IMR-90 (cell line): ENCODE results near the gene SATB2. TPM values are rescaled to one million over a fixed set of nuclear protein-coding genes. Genes with fewer than 3 reads are reported as not detected.

Experiments
- ATAC-seq: fragments of 200-7000 bp; cut with Tn5 transposase; 2 replicates; pipeline ENCODE4 v1.9.1; 2020; ENCODE audit warnings: low read depth, mild to moderate bottlenecking, moderate library complexity
- BruUV-seq: library from RNA; stranded (reverse); fragments of 400-500 nt; replicated peaks from 2 replicates; lab custom pipeline; 2021; lab: Mats Ljungman, UMichigan
- CTCF ChIA-PET: fragments of 300-600 bp; formaldehyde crosslinking; extraction: SDS; loops from one replicate; lab custom pipeline; 2021; ENCODE audit warnings: antibody characterized with exemption; lab: Yijun Ruan, JAX
- POLR2A ChIA-PET: fragments of 300-600 bp; sonication (Branson Sonifier 250); formaldehyde crosslinking; loops from one replicate; lab custom pipeline; 2022; ENCODE audit warnings: antibody characterized with exemption; ENCODE audit not compliant: unreplicated experiment; lab: Charles Lee
- DNase-seq: peaks from one replicate; pipeline ENCODE4 v3.0.0; 2013
- H2AFZ ChIP-seq: replicated peaks from 2 replicates; pipeline ENCODE3; 2013; ENCODE audit warnings: low read length, mild to moderate bottlenecking; ENCODE audit not compliant: poor library complexity
- H2AK5ac ChIP-seq: 2 replicates; pipeline ENCODE4 v1.6.1; 2013; ENCODE audit warnings: low read depth, low read length, inconsistent platforms
- H2AK9ac ChIP-seq: replicated peaks from 2 replicates; pipeline ENCODE3; 2013; ENCODE audit warnings: mild to moderate bottlenecking, low read depth, low read length, moderate library complexity; ENCODE audit not compliant: poor library complexity
- H2BK120ac ChIP-seq: 2 replicates; pipeline ENCODE4 v1.6.1; 2013; ENCODE audit warnings: low read depth, low read length, inconsistent platforms
- H2BK15ac ChIP-seq: 3 replicates; pipeline ENCODE4 v1.6.1; 2013; ENCODE audit warnings: low read depth, low read length, inconsistent platforms
- H2BK20ac ChIP-seq: 2 replicates; pipeline ENCODE4 v1.6.1; 2013; ENCODE audit warnings: low read depth, mild to moderate bottlenecking, inconsistent platforms, low read length, moderate library complexity
- H2BK5ac ChIP-seq: 2 replicates; pipeline ENCODE4 v1.6.1; 2013; ENCODE audit warnings: mild to moderate bottlenecking, low read depth, low read length, inconsistent platforms; ENCODE audit not compliant: poor library complexity, severe bottlenecking
- H3K14ac ChIP-seq: replicated peaks from 2 replicates; pipeline ENCODE4 v1.6.1; 2013; ENCODE audit warnings: low read depth, low read length, inconsistent platforms
- H3K18ac ChIP-seq: 2 replicates; pipeline ENCODE4 v1.6.1; 2013; ENCODE audit warnings: low read depth, low read length, control low read depth
- H3K23ac ChIP-seq: 2 replicates; pipeline ENCODE4 v1.6.1; 2013; ENCODE audit warnings: low read depth, low read length, inconsistent platforms
- H3K27ac ChIP-seq: 2 replicates; pipeline ENCODE4 v1.5.1; 2013; ENCODE audit warnings: mild to moderate bottlenecking, control low read depth, low read length; ENCODE audit not compliant: insufficient read depth
- H3K27me3 ChIP-seq: 2 replicates; pipeline ENCODE4 v1.6.1; 2013; ENCODE audit warnings: low read length; ENCODE audit not compliant: control insufficient read depth, insufficient read depth
- H3K36me3 ChIP-seq: 2 replicates; pipeline ENCODE4 v1.6.1; 2013; ENCODE audit warnings: low read length, mixed read lengths; ENCODE audit not compliant: control insufficient read depth, insufficient read depth
- H3K4ac ChIP-seq: 2 replicates; pipeline ENCODE4 v1.6.1; 2013; ENCODE audit warnings: low read depth, low read length, inconsistent platforms
- H3K4me1 ChIP-seq: 2 replicates; pipeline ENCODE4 v1.6.1; 2013; ENCODE audit warnings: low read length, mixed read lengths; ENCODE audit not compliant: control insufficient read depth, insufficient read depth
- H3K4me2 ChIP-seq: 2 replicates; pipeline ENCODE4 v1.6.1; 2013; ENCODE audit warnings: low read depth, mild to moderate bottlenecking, control low read depth, low read length, moderate library complexity
- H3K4me3 ChIP-seq: 2 replicates; pipeline ENCODE4 v1.5.1; 2013; ENCODE audit warnings: low read depth, mild to moderate bottlenecking, control low read depth, low read length, moderate library complexity; ENCODE audit not compliant: insufficient read depth
- H3K56ac ChIP-seq: 2 replicates; pipeline ENCODE4 v1.6.1; 2013; ENCODE audit warnings: low read length, inconsistent platforms; ENCODE audit not compliant: insufficient read depth; ENCODE audit errors: extremely low read depth
- H3K79me1 ChIP-seq, 2 experiments: 2 replicates each; pipeline ENCODE4 v1.6.1; 2013; ENCODE audit warnings: low read length in 2 of 2, inconsistent platforms in 1 of 2, low read depth in 1 of 2
- H3K9ac ChIP-seq: 2 replicates; pipeline ENCODE4 v1.6.1; 2013; ENCODE audit warnings: low read depth, low read length, control low read depth
- H3K9me1 ChIP-seq: 2 replicates; pipeline ENCODE4 v1.6.1; 2013; ENCODE audit warnings: low read length, inconsistent platforms; ENCODE audit not compliant: insufficient read depth
- H3K9me3 ChIP-seq: 2 replicates; pipeline ENCODE4 v1.6.1; 2013; ENCODE audit warnings: low read length; ENCODE audit not compliant: control insufficient read depth, insufficient read depth
- H4K20me1 ChIP-seq: 2 replicates; pipeline ENCODE4 v1.6.1; 2013; ENCODE audit warnings: low read length, inconsistent platforms; ENCODE audit not compliant: insufficient read depth
- H4K5ac ChIP-seq: 2 replicates; pipeline ENCODE4 v1.6.1; 2013; ENCODE audit warnings: mild to moderate bottlenecking, low read depth, low read length, control low read depth
- H4K8ac ChIP-seq, 2 experiments: 2 replicates each; pipeline ENCODE4 v1.6.1; 2013; ENCODE audit warnings: low read depth in 2 of 2, low read length in 2 of 2, control low read depth in 1 of 2, inconsistent platforms in 1 of 2
- H4K91ac ChIP-seq: 2 replicates; pipeline ENCODE4 v1.6.1; 2013; ENCODE audit warnings: low read depth, low read length, inconsistent platforms; ENCODE audit not compliant: insufficient read depth
- CEBPB ChIP-seq: IDR thresholded peaks from 2 replicates; pipeline ENCODE4 v1.6.1; 2012; ENCODE audit warnings: low read depth, low read length, improper control_type of control experiment
- CHD1 ChIP-seq: IDR thresholded peaks from 2 replicates; pipeline ENCODE4 v1.6.1; 2012; ENCODE audit warnings: low read depth, low read length, improper control_type of control experiment
- FOS ChIP-seq: fragments of 150-350 bp; IDR thresholded peaks from 2 replicates; pipeline ENCODE4 v1.6.1; 2016; ENCODE audit warnings: low read depth, low read length
- MXI1 ChIP-seq: IDR thresholded peaks from 2 replicates; pipeline ENCODE4 v1.6.1; 2012; ENCODE audit warnings: low read depth, mild to moderate bottlenecking, low read length, moderate library complexity, borderline replicate concordance
- RAD21 ChIP-seq: IDR thresholded peaks from 2 replicates; pipeline ENCODE4 v1.6.1; 2012; ENCODE audit warnings: low read length, improper control_type of control experiment
- RFX5 ChIP-seq: IDR thresholded peaks from 2 replicates; pipeline ENCODE4 v1.8.0; 2012; ENCODE audit warnings: low read depth, mild to moderate bottlenecking, low read length, moderate library complexity
- SMC3 ChIP-seq: fragments of 150-350 bp; IDR thresholded peaks from 2 replicates; pipeline ENCODE4 v1.6.1; 2016; ENCODE audit warnings: low read depth, mild to moderate bottlenecking, antibody characterized with exemption, low read length, moderate library complexity
- WGBS, 2 experiments: methylation state at CpG; one replicate each; pipeline versions ENCODE4 v1.1.5 to v1.1.7; 2013; ENCODE audit warnings: missing lambda C conversion rate in 2 of 2; ENCODE audit not compliant: insufficient read length in 1 of 2; ENCODE audit errors: extremely low coverage in 2 of 2; 5-methylcytosine and 5-hydroxymethylcytosine counted together
- dilution Hi-C: fragments of 300-500 bp; cut with HindIII; formaldehyde crosslinking; loops from one replicate; pipeline ENCODE4 v1.14.3; 2018; ENCODE audit warnings: low sequenced_read_pairs; ENCODE audit not compliant: unreplicated experiment
- in situ Hi-C: fragments of 300-500 bp; cut with MboI; formaldehyde crosslinking; loops from 3 replicates; pipeline ENCODE4 v1.14.3; 2019; ENCODE audit warnings: low sequenced_read_pairs, inconsistent platforms, mixed read lengths
- intact Hi-C: fragments of 100-400 bp; cut with micrococcal nuclease; formaldehyde crosslinking; loops from 2 replicates; pipeline ENCODE4 v1.10.0; 2022
- polyA plus RNA-seq, 3 experiments: library from polyadenylated mRNA; depleted of rRNA; stranded (reverse); fragments of >200 nt; gene quantifications; 2 replicates each; pipeline ENCODE4 v1.2.3, GENCODE V29; 2012; ENCODE audit warnings: low replicate concordance in 1 of 3
- total RNA-seq: library from RNA; depleted of rRNA; stranded (reverse); fragments of >200 nt; gene quantifications from 2 replicates; pipeline ENCODE4 v1.2.3, GENCODE V29; 2012

The SATB2 gene
- total and polyA plus RNA-seq, 2 of the 4 experiments (the other 2 are of a cell fraction), result 6.2 to 8.4 TPM

- Histone ChIP-seq H2BK120ac (no peak overlapping the region), H2AK5ac (no peak overlapping the region), H2BK20ac (no peak overlapping the region), H3K4ac (no peak overlapping the region), H3K56ac (no peak overlapping the region), H3K9me3 (no peaks in the 10 kb centered on the region), H3K9ac (no peak overlapping the region), H3K79me1 (no peaks in the 10 kb centered on the region), H2AK9ac (no peak overlapping the region), H4K91ac (no peak overlapping the region), H2BK15ac (no peak overlapping the region), H4K5ac (no peak overlapping the region), H3K27me3 (no peaks in the 10 kb centered on the region), H4K20me1 (no peaks in the 10 kb centered on the region), H3K36me3 (peaks cover 9% of the 10 kb centered on the region), H2BK5ac (no peak overlapping the region), H3K27ac (no peak overlapping the region), H3K9me1 (no peaks in the 10 kb centered on the region; the same call in 1 of the 2 replicates), H2AFZ (no peak overlapping the region), H3K23ac (no peak overlapping the region), H3K4me3 (no peak overlapping the region), H3K14ac (no peak overlapping the region), H4K8ac (no peak overlapping the region), H3K4me1 (no peaks in the 10 kb centered on the region), H3K4me2 (no peak overlapping the region), H3K18ac (no peak overlapping the region)
- ATAC-seq, result peak; percentile 85
- POLR2A ChIA-PET, result interaction anchor here (1.2 kb wide), 1 partner anchor 14 kb away, joined by 5 read pairs; no protein-coding TSS in a partner anchor
- DNase-seq, result peak; percentile 75
- intact Hi-C loops, result no loop called here
- WGBS, 2 experiments, result no CpG with 5 or more reads among the region's 2 CpGs
- no peak for TF ChIP-seq RFX5
- TF ChIP-seq CEBPB, result no peak
- no peak for TF ChIP-seq FOS
- no peak for TF ChIP-seq SMC3
- TF ChIP-seq CHD1, result no peak
- TF ChIP-seq MXI1, result no peak
- TF ChIP-seq RAD21, result no peak
- dilution Hi-C loops, result no loop called here
- CTCF ChIA-PET, result no interaction called here
- BruUV-seq, result no TSS peak
- in situ Hi-C loops, result no loop called here
These were observed 78.6 kb downstream of the SATB2 start for GRCh38 chr2:199378948-199379650.
